ENCODE measurements around the gene SAMD10.
"Not testable (repeated sequence)": the region's sequence is repeated elsewhere in the genome, so short reads cannot be mapped to it uniquely, and the experiment has no call there.

The SAMD10 gene

GRCh38 chr20:63979557-63980316 is at the start of gene SAMD10:
TSS of gene SAMD10 (minus strand) at chr20:63979642. CDS start at chr20:63979467, 175 bp downstream.
- Mint-ChIP-seq H3K27ac (peak within 1 kb of the TSS; percentile 97), H3K4me1 (ENCODE audit: low read depth) (peaks cover 60% of the 10 kb centered on the region), H3K36me3 (ENCODE audit: low read depth) (peaks cover 32% of the 10 kb centered on the region), H3K9me3 (no peaks in the 10 kb centered on the region), H3K4me3 (peak within 1 kb of the TSS; percentile 97), H3K27me3 (ENCODE audit: low read depth) (no peaks in the 10 kb centered on the region)

DNA sequence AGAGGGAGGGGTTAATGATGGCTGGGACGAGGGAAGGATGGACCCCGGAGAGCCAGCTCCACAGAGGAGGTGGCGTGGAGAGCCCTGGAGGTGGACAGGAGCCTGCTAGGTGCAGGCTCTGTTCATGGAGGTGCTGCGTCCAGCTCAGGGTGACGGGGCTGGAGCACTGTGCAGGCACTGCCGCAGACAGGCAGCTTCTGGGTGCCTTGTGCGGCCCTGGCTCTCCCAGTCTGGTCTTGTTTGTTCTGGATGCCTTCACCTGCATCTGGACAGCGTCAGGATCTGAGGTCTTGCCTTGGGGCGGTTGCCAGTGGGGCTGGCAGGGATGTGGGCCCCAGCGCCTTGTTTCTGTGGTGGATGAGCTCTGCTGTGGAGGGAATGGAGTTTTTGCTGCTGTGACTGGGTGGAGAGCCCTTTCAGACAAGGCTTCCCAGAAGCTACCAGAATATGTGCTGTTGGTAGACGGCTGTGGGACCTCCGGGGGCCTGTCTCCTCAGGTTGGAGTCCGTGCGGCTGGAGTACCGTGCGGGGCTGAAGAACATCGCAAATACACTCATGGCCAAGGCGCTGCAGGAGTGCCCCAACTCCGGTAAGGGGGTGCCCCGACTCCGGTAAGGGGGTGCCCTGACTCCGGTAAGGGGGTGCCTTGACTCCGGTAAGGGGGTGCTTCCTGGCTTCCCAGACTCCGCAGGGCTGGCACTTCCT is 48.7 kb upstream of the SAMD10 start:
- Mint-ChIP-seq H3K4me1 (ENCODE audit: low read depth) (peaks cover 3% of the 10 kb centered on the region), H3K4me3 (no peak overlapping the region), H3K27ac (peak overlapping the region; percentile 36), H3K9me3 (no peaks in the 10 kb centered on the region), H3K36me3 (ENCODE audit: low read depth) (peaks cover 42% of the 10 kb centered on the region), H3K27me3 (ENCODE audit: low read depth) (no peaks in the 10 kb centered on the region)

- H3K4me1 Mint-ChIP-seq (ENCODE audit: low read depth): no peaks in the 10 kb centered on the region
- H3K4me3 Mint-ChIP-seq: no peak overlapping the region
- H3K36me3 Mint-ChIP-seq (ENCODE audit: low read depth): peaks cover 37% of the 10 kb centered on the region
- H3K27ac Mint-ChIP-seq: no peak overlapping the region
- H3K27me3 Mint-ChIP-seq (ENCODE audit: low read depth): no peaks in the 10 kb centered on the region
- H3K9me3 Mint-ChIP-seq: no peaks in the 10 kb centered on the region
Measured at GRCh38 chr20:64025826-64026412, 46.5 kb upstream of the SAMD10 start.

GRCh38 chr20:64025101-64025825 is 45.8 kb upstream of the SAMD10 start:
- Mint-ChIP-seq H3K4me3 (no peak overlapping the region), H3K9me3 (no peaks in the 10 kb centered on the region), H3K4me1 (ENCODE audit: low read depth) (no peaks in the 10 kb centered on the region), H3K27ac (no peak overlapping the region), H3K27me3 (ENCODE audit: low read depth) (no peaks in the 10 kb centered on the region), H3K36me3 (ENCODE audit: low read depth) (peaks cover 37% of the 10 kb centered on the region)

GRCh38 chr20:64024141-64024990 is 44.9 kb upstream of the SAMD10 start:
- no peak overlapping the region for H3K27ac Mint-ChIP-seq

DNA sequence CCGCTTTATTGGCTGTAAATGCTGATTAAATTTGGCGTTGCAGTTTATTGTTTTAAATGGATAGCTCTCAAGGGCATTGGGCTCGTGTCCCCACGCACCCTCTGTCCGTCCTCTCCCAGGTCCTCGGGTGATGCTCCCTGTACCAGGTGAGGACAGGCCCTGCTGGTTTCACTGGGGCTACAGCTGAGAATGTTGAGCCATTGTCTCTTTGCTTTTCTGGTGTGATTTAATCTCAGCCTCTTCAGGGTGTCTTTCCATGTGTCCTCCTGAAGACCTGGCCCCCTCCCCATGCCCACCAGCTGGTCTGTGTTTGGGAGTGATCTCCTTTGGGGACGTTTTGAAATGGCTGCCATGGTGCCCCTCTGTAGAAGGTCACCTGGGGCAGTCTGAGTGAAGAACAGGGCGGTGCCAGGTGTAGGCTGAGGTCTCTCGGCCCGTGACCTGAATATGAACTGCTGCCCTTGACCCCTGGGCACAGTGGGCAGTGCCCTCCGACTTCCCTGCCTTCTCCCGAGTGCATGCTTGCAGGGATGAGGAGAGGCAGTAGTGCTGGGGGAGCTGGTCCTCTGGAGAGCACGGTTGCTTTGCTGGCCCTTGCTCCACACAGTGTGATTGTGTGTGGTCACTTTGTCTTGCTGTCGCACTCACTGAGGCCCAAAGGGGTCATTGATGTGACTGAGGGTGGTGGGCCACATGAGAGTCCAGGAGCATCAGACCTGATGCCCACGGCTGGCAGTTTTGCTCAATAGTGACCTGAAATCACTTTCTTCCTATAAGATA is 44.1 kb upstream of the SAMD10 start:
- no peaks in the 10 kb centered on the region for H3K27me3 Mint-ChIP-seq (ENCODE audit: low read depth)
- peaks cover 44% of the 10 kb centered on the region for H3K36me3 Mint-ChIP-seq (ENCODE audit: low read depth)
- H3K4me1 Mint-ChIP-seq (ENCODE audit: low read depth): peaks cover 5% of the 10 kb centered on the region
- H3K4me3 Mint-ChIP-seq: no peak overlapping the region
- no peak overlapping the region for H3K27ac Mint-ChIP-seq
- no peaks in the 10 kb centered on the region for H3K9me3 Mint-ChIP-seq

More at GRCh38 chr20:64024141-64024990, 44.9 kb upstream of the SAMD10 start:
- H3K4me3 Mint-ChIP-seq: no peak overlapping the region
- H3K4me1 Mint-ChIP-seq (ENCODE audit: low read depth): peaks cover 5% of the 10 kb centered on the region
- H3K36me3 Mint-ChIP-seq (ENCODE audit: low read depth): peaks cover 43% of the 10 kb centered on the region
- H3K27me3 Mint-ChIP-seq (ENCODE audit: low read depth): no peaks in the 10 kb centered on the region
- no peaks in the 10 kb centered on the region for H3K9me3 Mint-ChIP-seq

DNA sequence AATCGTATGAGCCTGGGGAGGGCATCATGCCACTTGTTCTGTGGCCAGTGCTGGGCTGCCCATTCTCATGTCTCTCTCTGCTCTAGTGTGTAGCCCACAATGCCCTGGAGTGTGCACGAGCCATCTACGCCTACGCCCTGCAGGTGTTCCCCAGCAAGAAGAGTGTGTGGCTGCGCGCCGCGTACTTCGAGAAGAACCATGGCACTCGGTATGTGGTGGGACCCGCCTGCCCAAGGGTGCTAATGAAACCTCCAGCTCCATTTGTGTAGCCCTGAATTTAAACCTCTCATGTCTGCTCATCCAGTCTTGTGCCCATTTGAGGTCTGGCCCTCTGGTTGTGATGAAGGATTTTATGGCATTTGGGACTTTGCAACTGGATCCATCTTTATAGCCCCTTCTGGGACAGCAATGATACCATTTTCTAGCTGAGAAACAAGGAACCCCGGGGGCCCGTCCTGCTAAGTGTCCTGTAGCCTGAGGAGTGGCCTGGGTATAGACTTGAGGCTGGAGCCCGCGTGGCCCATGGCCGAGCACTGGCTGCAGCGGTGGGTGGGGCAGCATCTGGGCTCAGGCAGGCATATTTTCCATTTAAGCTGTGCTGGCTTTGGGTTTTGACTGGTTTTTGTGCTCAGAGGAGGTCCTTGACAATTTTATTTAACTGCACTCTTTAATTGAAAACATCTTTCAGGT is 43.4 kb upstream of the SAMD10 start:
- Mint-ChIP-seq H3K27me3 (ENCODE audit: low read depth) (no peaks in the 10 kb centered on the region), H3K4me3 (no peak overlapping the region), H3K4me1 (ENCODE audit: low read depth) (peaks cover 5% of the 10 kb centered on the region), H3K27ac (no peak overlapping the region), H3K36me3 (ENCODE audit: low read depth) (peaks cover 45% of the 10 kb centered on the region), H3K9me3 (no peaks in the 10 kb centered on the region)

DNA sequence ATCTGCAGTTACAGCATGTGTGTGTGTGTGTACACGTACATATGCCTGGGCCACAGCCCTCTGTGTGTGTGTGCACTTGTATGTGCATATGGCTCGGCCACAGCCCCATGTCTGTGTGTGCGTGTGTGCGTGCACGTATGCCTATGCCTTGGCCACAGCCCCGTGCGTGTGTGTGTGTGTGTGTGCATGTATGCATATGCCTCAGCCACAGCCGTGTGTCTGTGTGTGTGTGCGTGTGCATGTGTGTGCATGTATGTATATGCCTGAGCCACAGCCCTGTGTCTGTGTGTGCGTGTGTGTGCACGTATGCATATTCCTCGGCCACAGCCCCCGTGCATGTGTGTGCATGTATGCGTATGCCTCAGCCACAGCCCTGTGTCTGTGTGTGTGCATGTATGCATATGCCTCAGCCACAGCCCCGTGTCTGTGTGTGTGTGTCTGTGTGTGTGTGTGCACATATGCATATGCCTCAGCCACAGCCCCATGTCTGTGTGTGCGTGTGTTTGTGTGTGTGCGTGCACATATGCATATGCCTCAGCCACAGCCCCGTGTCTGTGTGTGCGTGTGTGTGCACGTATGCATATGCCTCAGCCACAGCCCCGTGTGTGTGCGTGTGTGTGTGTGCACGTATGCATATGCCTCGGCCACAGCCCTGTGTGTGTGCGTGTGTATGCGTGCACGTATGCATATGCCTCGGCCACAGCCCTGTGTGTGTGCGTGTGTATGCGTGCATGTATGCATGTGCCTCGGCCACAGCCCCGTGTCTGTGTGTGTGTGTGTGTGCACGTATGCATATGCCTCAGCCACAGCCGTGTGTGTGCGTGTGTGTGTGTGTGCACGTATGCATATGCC is 41.9 kb upstream of the SAMD10 start:
- Mint-ChIP-seq H3K27me3 (ENCODE audit: low read depth) (no peaks in the 10 kb centered on the region), H3K27ac (no peak overlapping the region), H3K4me1 (ENCODE audit: low read depth) (peaks cover 7% of the 10 kb centered on the region), H3K4me3 (no peak overlapping the region), H3K9me3 (no peaks in the 10 kb centered on the region), H3K36me3 (ENCODE audit: low read depth) (peaks cover 43% of the 10 kb centered on the region)

DNA sequence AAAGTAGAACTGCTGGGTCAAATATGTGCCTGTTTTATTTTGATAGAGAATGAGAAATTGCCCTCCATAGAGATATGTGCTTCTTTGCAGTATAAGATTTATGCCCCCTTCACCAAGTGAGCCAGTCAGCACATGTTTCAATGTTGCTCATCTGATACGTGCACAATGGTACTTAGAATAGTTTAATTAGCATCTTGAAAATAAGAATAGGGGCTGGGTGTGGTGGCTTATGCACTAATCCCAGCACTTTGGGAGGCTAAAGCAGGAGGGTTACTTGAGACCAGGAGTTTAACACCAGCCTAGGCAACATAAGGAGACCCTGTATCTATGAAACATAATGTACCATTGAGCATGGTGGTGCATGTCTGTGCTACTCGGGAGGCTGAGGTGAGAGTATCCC is 36.2 kb upstream of the SAMD10 start:
- H3K9me3 Mint-ChIP-seq: no peaks in the 10 kb centered on the region
- H3K27me3 Mint-ChIP-seq (ENCODE audit: low read depth): no peaks in the 10 kb centered on the region
- H3K4me1 Mint-ChIP-seq (ENCODE audit: low read depth): peaks cover 28% of the 10 kb centered on the region
- peaks cover 45% of the 10 kb centered on the region for H3K36me3 Mint-ChIP-seq (ENCODE audit: low read depth)
- no peak overlapping the region for H3K27ac Mint-ChIP-seq
- no peak overlapping the region for H3K4me3 Mint-ChIP-seq

- Mint-ChIP-seq H3K9me3 (peaks cover 14% of the 10 kb centered on the region), H3K4me1 (ENCODE audit: low read depth) (peaks cover 38% of the 10 kb centered on the region), H3K4me3 (peak overlapping the region; percentile 60), H3K36me3 (ENCODE audit: low read depth) (peaks cover 54% of the 10 kb centered on the region), H3K27ac (peak overlapping the region; percentile 93)
- H3K27me3 Mint-ChIP-seq (ENCODE audit: low read depth): not testable (repeated sequence)
Measured at GRCh38 chr20:64012385-64013154, 33.1 kb upstream of the SAMD10 start.

DNA sequence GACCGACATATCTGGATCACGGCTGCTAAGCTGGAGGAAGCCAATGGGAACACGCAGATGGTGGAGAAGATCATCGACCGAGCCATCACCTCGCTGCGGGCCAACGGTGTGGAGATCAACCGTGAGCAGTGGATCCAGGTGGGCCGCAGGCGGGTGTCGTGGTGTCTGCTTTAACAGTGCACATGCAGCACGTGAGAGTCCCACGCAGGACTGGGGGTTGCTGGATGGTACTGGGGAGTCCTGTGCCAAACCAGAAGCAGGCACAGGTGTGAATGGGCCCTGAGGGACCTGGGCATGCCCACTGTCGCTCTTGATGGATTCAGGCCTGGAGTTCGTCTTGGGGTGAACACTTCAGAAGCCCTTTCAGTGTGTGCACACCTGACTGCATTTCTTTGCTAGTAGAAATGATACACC is 31.9 kb upstream of the SAMD10 start:
- peak overlapping the region; percentile 74 for H3K27ac Mint-ChIP-seq
- H3K36me3 Mint-ChIP-seq (ENCODE audit: low read depth): peaks cover 50% of the 10 kb centered on the region
- H3K4me1 Mint-ChIP-seq (ENCODE audit: low read depth): peaks cover 37% of the 10 kb centered on the region
- H3K27me3 Mint-ChIP-seq (ENCODE audit: low read depth): no peaks in the 10 kb centered on the region
- H3K9me3 Mint-ChIP-seq: peaks cover 14% of the 10 kb centered on the region
- H3K4me3 Mint-ChIP-seq: no peak overlapping the region
